ENCODE data around the gene HACL1. TPM values are rescaled to one million over a fixed set of nuclear protein-coding genes. Genes with fewer than 3 reads are reported as not detected.

Gene HACL1
- total and polyA plus RNA-seq, 10 of the 15 experiments (the other 5 are each of a cell fraction or from before 2014, with no cell fraction given): 19.4 to 48.7 (median 30.1) TPM

DNA sequence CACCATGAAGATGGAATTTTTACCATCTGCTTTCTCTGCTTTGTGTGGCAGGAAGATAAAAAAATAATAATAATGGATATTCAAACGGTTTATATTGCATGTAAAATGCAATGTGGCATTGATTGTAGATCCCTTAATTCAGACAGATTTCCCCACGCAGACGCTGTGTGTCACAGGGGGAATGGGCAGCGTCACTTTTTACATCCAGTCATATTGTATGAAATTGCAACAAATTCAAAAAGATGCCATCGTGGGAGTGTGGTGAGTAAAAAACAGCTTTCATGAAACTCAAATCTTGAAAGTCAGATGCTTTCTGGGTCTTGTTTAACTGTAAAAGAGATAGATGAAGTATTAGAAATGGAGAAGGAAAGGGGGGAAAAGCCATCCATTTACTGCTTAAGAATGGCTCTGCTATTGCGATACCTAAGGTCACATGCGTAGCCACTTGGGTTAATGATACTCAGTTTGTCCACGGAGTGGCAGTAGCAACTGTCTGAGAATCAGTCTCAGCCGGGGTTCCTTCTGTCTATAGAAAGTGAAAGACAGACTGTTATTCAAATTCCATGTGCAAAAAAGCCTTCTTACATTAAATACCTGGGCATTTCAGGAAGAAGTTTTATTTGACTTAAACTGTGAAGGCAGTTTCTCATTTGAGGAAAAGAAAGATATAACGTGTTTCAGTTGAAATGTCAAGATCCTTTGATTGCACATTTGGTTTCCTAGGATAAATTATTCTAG is 28.7 kb upstream of the HACL1 start (continued):
- no peak for TF ChIP-seq GABPA (IDR thresholded peaks at IDR 0.05; ENCODE audit: low read depth)
- TF ChIP-seq RFX5 (IDR thresholded peaks at IDR 0.05; ENCODE audit: low read depth, low read length): no peak
- TF ChIP-seq SIX5 (IDR thresholded peaks at IDR 0.05; ENCODE audit: low read depth, low read length, severe bottlenecking): no peak
- peak; percentile 94 for TF ChIP-seq SMC3 (IDR thresholded peaks at IDR 0.05; ENCODE audit: borderline replicate concordance, low read length)
- TF ChIP-seq HDAC6 (IDR thresholded peaks at IDR 0.05; ENCODE audit: unreplicated experiment): no peak
- TF ChIP-seq EZH2 (IDR thresholded peaks at IDR 0.05; ENCODE audit: borderline replicate concordance, control insufficient read depth, low read depth, low read length): no peak
- TF ChIP-seq HDGF (IDR thresholded peaks at IDR 0.05): 0 out of 2 replicates have a peak, but pooled peaks have one; percentile 28

DNA sequence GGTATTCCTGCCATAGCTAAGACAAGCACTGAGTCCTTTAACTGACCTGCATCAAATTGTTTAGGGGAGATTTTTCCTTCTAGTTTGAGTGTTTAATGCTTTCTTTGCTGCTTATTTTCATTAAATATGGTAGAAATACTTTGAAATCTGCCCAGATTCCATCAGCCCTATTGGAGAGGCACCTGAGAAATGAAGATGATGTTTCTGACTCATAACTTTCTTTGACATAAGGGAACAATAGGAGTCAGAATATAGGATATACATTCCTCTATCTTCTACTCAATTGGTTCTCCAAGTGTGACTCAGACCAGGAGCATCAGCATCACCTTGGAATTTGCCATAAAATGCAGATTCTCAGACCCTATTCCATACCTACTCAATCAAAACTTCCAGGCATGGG is 27.6 kb upstream of the HACL1 start:
- ChIA-PET SMC1A (ENCODE audit: uncharacterized antibody, unreplicated experiment) (interaction anchor here (0.8 to 14.5 kb wide), 9 partner anchors 11 to 188 kb away, joined by 3 to 362 read pairs (median 5); no protein-coding TSS in a partner anchor), RAD21 (ENCODE audit: unreplicated experiment) (interaction anchor here (2.8 to 8.2 kb wide), 4 partner anchors 85 to 181 kb away, joined by 12 to 248 read pairs (median 43); partner anchors contain the start of gene ANKRD28), POLR2A (interaction anchor here (2.8 kb wide), 1 partner anchor 184 kb away, joined by 12 read pairs; no protein-coding TSS in a partner anchor), CTCF (interaction anchor here (1.0 to 7.5 kb wide), 5 partner anchors 21 to 181 kb away, joined by 3 to 288 read pairs (median 11); no protein-coding TSS in a partner anchor)
- Histone ChIP-seq H3K27ac (ENCODE audit: control insufficient read depth, insufficient read depth) (no peak overlapping the region), H3K27me3 (replicated peaks in 1 of 2; ENCODE audit: control insufficient read depth in 2 of 2, insufficient read depth in 2 of 2, low read length in 1 of 2) (no peaks in the 10 kb centered on the region), H3K79me2 (ENCODE audit: control insufficient read depth, insufficient read depth, low read length) (no peaks in the 10 kb centered on the region), H3K4me1 (ENCODE audit: control insufficient read depth, insufficient read depth, low read length) (peaks cover 12% of the 10 kb centered on the region), H4K20me1 (ENCODE audit: control insufficient read depth, insufficient read depth) (no peaks in the 10 kb centered on the region), H3K9ac (ENCODE audit: control insufficient read depth, insufficient read depth, low read length) (no peak overlapping the region), H2AFZ (ENCODE audit: control insufficient read depth, low read depth, low read length) (no peak overlapping the region), H3K4me3 (no peak overlapping the region), H3K4me2 (ENCODE audit: control insufficient read depth, insufficient read depth) (no peak overlapping the region), H3K9me3 (replicated peaks; ENCODE audit: control insufficient read depth, insufficient read depth, low read length) (no peaks in the 10 kb centered on the region), H3K36me3 (ENCODE audit: control insufficient read depth in 2 of 2, insufficient read depth in 2 of 2, low read length in 1 of 2) (no peaks in the 10 kb centered on the region)
- ATAC-seq: no peak
- no peak for DNase-seq (ENCODE audit: low read depth, low spot score)
- no TSS peak for BruUV-seq (replicated peaks)
- in situ Hi-C loops (cut with MboI) (loop anchor here (10.0 kb wide), 1 partner anchor 616 kb away; no protein-coding TSS in a partner anchor), intact Hi-C loops (cut with micrococcal nuclease; ENCODE audit: unreplicated experiment) (no loop called here)
- no peak for FAIRE-seq
- no peak for TF ChIP-seq CEBPB (IDR thresholded peaks at IDR 0.05; ENCODE audit: borderline replicate concordance in 1 of 2, low read depth in 2 of 2, low read length in 2 of 2)
- TF ChIP-seq TAF1 (IDR thresholded peaks at IDR 0.05; ENCODE audit: borderline replicate concordance, low read depth, low read length): no peak
- no peak for TF ChIP-seq RAD21 (IDR thresholded peaks at IDR 0.05; ENCODE audit: insufficient read depth, low read depth, low read length)
- no peak for TF ChIP-seq ESRRA (IDR thresholded peaks at IDR 0.05; ENCODE audit: low read length)
- no peak for TF ChIP-seq HCFC1 (IDR thresholded peaks at IDR 0.05; ENCODE audit: low read length)
- TF ChIP-seq MLLT1 (IDR thresholded peaks at IDR 0.05): no peak
- no peak for TF ChIP-seq TBL1XR1 (IDR thresholded peaks at IDR 0.05; ENCODE audit: low read depth, low read length)
- no peak for TF ChIP-seq NR2C1 (IDR thresholded peaks at IDR 0.05)
- TF ChIP-seq EP300 (IDR thresholded peaks at IDR 0.05; ENCODE audit: borderline replicate concordance in 1 of 2, control insufficient read depth in 1 of 2, low read depth in 2 of 2, low read length in 2 of 2): no peak
- TF ChIP-seq, protein P1, sequence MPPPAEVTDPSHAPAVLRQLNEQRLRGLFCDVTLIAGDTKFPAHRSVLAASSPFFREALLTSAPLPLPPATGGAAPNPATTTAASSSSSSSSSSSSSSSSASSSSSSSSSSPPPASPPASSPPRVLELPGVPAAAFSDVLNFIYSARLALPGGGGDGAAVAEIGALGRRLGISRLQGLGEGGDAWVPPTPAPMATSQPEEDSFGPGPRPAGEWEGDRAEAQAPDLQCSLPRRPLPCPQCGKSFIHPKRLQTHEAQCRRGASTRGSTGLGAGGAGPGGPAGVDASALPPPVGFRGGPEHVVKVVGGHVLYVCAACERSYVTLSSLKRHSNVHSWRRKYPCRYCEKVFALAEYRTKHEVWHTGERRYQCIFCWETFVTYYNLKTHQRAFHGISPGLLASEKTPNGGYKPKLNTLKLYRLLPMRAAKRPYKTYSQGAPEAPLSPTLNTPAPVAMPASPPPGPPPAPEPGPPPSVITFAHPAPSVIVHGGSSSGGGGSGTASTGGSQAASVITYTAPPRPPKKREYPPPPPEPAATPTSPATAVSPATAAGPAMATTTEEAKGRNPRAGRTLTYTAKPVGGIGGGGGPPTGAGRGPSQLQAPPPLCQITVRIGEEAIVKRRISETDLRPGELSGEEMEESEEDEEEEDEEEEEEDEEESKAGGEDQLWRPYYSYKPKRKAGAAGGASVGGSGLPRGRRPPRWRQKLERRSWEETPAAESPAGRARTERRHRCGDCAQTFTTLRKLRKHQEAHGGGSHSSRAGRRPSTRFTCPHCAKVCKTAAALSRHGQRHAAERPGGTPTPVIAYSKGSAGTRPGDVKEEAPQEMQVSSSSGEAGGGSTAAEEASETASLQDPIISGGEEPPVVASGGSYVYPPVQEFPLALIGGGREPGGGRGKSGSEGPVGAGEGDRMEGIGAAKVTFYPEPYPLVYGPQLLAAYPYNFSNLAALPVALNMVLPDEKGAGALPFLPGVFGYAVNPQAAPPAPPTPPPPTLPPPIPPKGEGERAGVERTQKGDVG (CRISPR knock-in tag; IDR thresholded peaks at IDR 0.05): no peak
- TF ChIP-seq RUNX3 (IDR thresholded peaks at IDR 0.05; ENCODE audit: low read length): no peak

All from GM12878 (cell line).